ENCODE measurements around the gene GCM1.

DNA sequence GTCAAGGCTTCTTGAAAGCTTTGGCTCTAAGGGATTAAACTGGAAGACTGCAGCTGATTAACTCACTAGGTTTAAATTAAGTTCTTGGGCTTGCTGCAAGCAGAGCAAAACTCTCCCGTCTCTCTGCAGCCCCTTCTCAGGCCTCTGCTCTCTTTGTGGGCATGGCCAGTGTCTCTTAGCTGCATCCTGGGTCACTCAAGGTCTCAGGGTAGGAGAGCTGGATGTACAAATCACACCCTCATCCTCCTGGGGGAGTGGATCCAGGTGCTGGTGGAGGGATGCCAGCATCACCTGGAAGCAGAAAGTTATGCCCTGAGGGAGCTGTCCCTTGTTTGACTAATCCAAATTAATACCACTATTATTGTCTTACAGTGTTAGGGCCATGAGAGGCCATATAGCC lies 35.8 kb downstream of the GCM1 start:
- TF ChIP-seq, protein P1, sequence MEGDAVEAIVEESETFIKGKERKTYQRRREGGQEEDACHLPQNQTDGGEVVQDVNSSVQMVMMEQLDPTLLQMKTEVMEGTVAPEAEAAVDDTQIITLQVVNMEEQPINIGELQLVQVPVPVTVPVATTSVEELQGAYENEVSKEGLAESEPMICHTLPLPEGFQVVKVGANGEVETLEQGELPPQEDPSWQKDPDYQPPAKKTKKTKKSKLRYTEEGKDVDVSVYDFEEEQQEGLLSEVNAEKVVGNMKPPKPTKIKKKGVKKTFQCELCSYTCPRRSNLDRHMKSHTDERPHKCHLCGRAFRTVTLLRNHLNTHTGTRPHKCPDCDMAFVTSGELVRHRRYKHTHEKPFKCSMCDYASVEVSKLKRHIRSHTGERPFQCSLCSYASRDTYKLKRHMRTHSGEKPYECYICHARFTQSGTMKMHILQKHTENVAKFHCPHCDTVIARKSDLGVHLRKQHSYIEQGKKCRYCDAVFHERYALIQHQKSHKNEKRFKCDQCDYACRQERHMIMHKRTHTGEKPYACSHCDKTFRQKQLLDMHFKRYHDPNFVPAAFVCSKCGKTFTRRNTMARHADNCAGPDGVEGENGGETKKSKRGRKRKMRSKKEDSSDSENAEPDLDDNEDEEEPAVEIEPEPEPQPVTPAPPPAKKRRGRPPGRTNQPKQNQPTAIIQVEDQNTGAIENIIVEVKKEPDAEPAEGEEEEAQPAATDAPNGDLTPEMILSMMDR (IDR thresholded peaks at IDR 0.05; ENCODE audit: low read depth, low read length, missing input control): no peak
- no peak for TF ChIP-seq RAD21 (IDR thresholded peaks at IDR 0.05)

Measured in liver (tissue), 3 donors.